G401.6 (cell line): ENCODE measurements around the gene PLA2G2D.

Experiments
- FAIRE-seq: peaks from 2 replicates; lab custom pipeline; 2012; peaks lifted over from hg19 to GRCh38; lab: Jason Lieb, UNC

Gene PLA2G2D

GRCh38 chr1:20114021-20114648, 5.2 kb downstream of the PLA2G2D start:
- FAIRE-seq: no peak

GRCh38 chr1:20112279-20113000, 6.9 kb downstream of the PLA2G2D start:
- FAIRE-seq: no peak

GRCh38 chr1:20111452-20111851, 7.9 kb downstream of the PLA2G2D start:
- FAIRE-seq: no peak

DNA sequence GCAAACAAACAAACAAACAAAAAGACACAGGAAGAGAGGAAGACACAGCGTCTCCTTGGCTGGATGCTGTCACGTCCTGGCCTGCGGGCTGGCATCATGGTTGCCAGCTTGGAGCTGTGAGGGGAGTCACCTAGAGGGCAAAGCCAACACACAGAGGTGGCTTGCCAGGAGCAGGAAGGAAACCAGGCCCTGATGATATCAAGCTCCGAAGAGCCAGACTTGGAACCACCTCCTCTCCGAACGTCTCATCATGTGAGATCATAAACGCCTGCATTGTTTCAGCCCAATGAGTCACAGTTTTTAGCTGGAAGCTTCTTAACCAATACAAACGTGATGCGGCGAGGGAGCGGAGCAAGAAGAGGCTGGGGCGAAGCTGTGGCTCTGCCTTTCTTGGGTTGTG, 8.7 kb downstream of the PLA2G2D start:
- no peak for FAIRE-seq

DNA sequence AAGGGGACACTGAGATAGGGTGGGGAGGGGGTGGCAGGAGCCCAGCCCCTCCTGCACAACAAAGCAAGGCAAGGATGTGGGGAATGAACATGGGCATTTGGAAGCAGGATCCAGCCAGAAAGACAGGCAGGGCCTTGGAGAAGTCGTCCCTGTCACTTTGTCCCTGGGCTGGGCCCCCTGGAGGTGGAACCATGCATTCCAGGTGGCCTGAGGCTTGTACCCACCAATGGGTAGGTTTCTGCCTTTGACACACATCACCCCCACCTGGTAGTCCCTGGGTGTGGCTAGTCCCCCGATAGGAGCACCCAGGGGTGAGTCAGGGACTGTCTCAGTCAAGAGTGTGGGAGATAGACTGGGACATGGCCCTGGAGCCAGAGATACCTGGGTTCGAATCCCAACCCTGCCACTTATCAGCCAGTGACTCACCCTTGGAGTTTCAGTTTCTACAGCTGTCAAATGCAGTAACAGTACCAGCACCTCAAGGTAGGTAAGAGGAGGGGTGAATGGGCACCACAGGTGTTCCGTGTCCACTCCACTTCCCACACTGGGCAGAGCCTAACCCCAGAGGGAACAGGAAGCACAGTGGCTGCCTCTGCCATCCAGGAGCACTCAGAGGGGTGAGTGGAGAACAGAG, 10.0 kb downstream of the PLA2G2D start:
- no peak for FAIRE-seq

DNA sequence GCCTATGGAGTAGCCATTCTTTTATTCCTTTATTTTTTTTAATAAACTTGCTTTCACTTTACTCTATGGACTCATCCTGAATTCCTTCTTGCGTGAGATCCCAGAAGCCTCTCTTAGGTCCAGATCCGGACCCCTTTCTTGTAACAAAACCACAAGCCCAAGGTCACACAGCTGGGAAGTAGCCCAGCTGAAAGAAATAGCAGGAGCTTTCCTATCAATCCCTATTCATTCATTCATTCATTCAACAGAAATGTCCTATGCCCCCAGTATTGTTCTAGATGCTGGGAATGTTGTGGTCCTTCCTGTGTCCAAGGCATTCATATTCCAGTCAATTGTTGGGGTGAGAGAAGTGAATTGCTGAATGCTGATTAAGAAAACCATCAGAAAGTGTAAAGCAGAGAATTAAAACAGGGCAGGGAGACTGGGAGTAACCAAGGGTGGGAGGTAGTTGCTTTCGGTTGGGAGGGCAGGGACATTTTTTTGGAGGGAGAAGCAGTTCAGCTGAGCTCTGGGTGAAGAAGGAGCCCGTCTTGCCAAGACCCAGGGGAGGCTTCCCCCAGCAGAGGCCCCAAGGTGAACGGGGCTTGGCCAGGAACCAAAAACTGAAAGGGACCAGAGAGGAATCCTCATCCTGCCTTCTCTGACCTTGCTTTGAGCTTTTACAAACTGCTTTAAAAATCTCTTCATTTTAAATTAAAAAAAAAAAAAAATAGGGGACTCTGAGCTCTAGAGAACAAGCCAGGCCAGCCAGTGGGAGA, 10.8 kb downstream of the PLA2G2D start:
- no peak for FAIRE-seq

DNA sequence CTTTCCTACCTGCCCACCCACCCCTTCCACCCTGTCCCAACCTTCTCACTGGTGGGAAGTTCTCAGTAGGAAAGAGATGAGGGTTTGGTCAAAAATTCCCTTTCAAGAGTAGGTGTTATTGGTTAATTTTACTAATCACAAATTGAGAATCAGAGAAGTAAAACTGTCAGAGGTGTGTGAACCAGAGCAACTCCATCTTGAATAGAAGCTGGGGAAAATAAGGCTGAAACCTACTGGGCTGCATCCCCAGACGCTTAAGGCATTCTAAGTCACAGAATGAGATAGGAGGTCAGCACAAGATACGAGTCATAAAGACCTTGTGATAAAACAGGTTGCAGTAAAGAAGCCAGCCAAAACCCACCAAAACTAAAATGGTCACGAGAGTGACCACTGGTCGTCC, 11.5 kb downstream of the PLA2G2D start:
- FAIRE-seq: no peak

- no peak for FAIRE-seq
Measured at GRCh38 chr1:20107351-20107750, 12.0 kb downstream of the PLA2G2D start.

DNA sequence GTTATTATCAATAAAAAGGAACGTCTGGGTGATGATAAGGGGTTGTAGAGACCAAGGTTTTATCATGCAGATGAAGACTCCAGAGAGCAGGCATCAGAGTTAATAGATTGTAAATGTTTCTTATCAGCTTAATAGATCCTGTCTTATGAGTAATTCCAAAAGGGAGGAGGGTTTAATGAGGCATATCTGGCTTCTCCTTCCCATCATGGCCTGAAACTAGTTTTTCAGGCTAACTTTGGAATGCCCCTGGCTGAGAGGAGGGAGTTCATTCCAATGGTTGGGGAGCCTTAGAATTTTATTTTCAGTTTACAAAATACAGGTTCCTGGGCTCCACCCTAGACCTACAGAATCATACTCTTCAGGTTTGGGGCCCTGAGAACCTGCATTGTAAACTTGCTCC, 13.5 kb downstream of the PLA2G2D start:
- no peak for FAIRE-seq

DNA sequence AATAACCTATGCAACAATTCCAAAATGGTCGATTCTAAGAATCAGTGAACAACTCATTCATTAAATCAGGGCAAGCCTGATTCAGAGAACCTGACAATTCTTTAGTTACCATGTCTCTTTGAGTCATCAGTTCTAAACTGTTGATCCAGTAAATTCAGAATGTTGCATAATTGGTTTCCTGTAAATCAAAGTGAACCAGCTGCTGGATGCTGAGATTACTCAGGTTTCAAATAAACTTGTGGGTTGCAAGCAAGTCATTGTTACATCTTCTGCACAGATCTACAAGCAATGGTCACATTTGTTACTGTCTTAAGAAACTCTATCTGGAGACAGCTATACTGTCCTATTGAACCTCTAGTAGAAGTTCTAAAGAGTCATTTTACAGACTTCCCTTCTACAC, 16.5 kb downstream of the PLA2G2D start:
- FAIRE-seq: no peak

DNA sequence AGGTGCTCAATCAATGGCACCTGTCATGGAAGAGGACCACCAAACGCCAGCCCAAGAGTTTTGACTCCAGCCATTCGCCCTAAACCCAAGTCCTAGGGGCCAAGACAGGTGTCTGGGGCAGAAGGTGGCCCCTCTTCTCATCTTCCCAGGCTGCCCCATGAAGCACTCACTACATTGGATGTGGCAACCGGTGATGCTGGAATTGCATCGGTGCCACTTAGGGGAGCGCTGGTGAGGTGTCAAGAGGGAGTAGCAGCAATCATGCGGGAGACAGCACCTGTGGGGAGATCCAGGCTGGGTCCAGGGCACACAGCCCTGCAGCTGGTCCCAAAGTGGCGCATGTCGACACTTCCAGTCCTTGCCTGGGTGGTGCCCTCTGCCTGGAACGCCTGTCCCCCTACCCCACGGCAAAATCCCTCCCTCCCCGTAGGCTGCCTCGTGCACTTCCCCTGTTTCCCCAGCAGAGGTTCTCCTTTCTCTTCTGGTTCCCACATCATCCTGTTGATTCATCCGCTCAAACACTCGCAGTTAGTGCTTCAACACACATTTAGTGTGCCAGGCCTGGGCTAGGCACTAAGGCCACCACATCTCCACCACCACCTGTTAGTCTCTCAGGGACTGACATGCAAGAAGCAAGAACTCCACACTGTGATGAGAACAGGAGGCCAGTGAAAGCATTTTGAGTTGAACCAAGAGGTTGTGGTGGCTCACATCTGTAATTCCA, 18.5 kb downstream of the PLA2G2D start:
- FAIRE-seq: no peak

GRCh38 chr1:20099533-20099932, 19.8 kb downstream of the PLA2G2D start:
- FAIRE-seq: no peak

DNA sequence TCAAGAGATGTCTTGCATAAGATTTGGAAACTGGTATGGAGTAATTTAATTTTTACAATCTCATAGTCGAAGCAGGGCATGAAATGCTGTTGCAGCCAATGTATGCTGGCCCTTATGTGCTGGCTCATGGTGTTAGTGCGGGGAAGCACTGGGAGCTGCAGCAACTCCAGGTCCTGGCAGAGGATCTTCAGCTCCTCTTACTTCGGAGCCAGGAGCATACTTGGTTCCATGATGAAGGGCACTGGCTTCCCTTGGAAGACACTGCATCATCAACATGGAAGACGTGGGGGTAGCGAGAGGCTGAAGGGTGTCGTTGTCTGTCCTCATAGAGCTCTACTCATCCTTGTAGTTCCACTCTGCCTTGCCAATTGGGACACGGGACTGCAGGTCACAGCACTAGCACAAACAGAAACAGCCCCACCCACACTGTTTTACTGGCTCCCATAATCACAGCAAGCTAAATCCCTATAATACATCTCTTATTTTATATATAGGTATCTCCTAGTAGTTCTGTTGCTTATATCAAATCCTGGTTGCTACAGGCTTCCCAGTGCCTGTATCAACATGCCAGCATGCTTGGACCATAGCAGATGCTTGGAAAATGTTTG, 22.4 kb downstream of the PLA2G2D start:
- FAIRE-seq: no peak

GRCh38 chr1:20095564-20096434, 23.5 kb downstream of the PLA2G2D start:
- no peak for FAIRE-seq

- FAIRE-seq: no peak
Measured at GRCh38 chr1:20093940-20094391, 25.4 kb downstream of the PLA2G2D start.

- no peak for FAIRE-seq
Measured at GRCh38 chr1:20093303-20093702, 26.0 kb downstream of the PLA2G2D start.

GRCh38 chr1:20090641-20091040, 28.7 kb downstream of the PLA2G2D start:
- FAIRE-seq: no peak

DNA sequence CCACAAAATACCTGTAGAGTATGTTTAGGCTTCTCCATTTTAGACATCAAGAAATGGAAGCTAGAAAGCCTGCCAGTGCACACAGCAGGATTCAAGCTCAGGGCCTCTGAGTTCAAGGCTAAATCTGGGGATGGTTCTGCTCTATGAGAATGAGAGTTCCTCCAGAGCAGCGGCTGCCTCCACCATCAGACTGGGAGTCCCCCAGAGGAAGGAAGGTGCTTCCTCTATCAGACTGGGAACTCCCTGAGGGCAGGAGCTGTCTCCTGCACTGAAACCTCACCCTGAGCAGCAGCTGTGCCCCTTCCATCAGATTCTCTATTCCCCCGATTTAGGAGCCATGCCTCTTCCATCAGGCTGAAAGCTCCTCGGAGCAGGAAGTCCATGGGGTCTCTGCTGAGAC, 29.2 kb downstream of the PLA2G2D start:
- FAIRE-seq: no peak

GRCh38 chr1:20089328-20090077, 29.8 kb downstream of the PLA2G2D start:
- no peak for FAIRE-seq

DNA sequence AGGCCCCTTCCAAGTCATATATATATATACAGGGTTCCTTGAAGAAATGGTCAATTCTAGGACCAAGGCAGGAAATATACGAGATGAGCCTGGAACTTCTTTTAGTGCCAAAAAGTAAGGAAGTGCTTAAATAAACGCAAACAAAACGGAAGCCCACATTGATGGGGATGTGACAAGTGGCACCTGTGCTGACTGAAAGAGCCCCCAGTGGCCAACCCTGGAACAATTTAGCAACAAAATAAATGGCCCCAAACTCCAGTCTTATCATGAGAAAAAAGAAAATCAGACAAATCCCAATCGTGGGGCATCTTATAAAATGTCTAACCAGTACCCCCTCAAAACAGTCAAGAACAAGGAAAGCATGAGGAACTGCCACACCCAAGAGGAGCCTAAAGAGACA, 31.7 kb downstream of the PLA2G2D start:
- no peak for FAIRE-seq
